Measurements from ENCODE around the gene SFT2D1.

SFT2D1 gene

GRCh38 chr6:166282394-166283032 is 59.8 kb downstream of the SFT2D1 start:
- H3K9me2 ChIP-seq (replicated peaks; ENCODE audit: low read depth, low read length), result no peaks in the 10 kb centered on the region
- no peaks in the 10 kb centered on the region for H3K79me2 ChIP-seq (ENCODE audit: insufficient read depth, low read length)
- H3K36me3 ChIP-seq (ENCODE audit: insufficient read depth, low read length), result no peaks in the 10 kb centered on the region
- no peak overlapping the region for H3K4me2 ChIP-seq (ENCODE audit: low read depth, low read length, poor library complexity, severe bottlenecking)
- no peak overlapping the region for H2AFZ ChIP-seq (ENCODE audit: low read length)
- TF ChIP-seq CTCF (conservative IDR thresholded peaks at IDR 0.05; ENCODE audit: low read length), result no peak
- TF ChIP-seq EZH2phosphoT487 (IDR thresholded peaks at IDR 0.05; ENCODE audit: borderline replicate concordance), result no peak
- no peak overlapping the region for H3K4me3 ChIP-seq (ENCODE audit: low read length, poor library complexity, severe bottlenecking)
- no peaks in the 10 kb centered on the region for H3F3A ChIP-seq (ENCODE audit: low read depth)
- no peak overlapping the region for H3K9ac ChIP-seq (ENCODE audit: low read depth, low read length, poor library complexity, severe bottlenecking)
- H3K9me3 ChIP-seq (ENCODE audit: insufficient read depth, low read depth, low read length), result no peaks in the 10 kb centered on the region
- no peaks in the 10 kb centered on the region for H3K4me1 ChIP-seq (ENCODE audit: insufficient read depth, low read length, poor library complexity, severe bottlenecking)
- H3K27me3 ChIP-seq (ENCODE audit: insufficient read depth, low read length, poor library complexity, severe bottlenecking), result no peaks in the 10 kb centered on the region
- no peaks in the 10 kb centered on the region for H4K20me1 ChIP-seq (ENCODE audit: insufficient read depth, low read length, poor library complexity, severe bottlenecking)

- Histone ChIP-seq H3K9me3 (ENCODE audit: insufficient read depth, low read depth, low read length) (no peaks in the 10 kb centered on the region), H3K27me3 (ENCODE audit: insufficient read depth, low read length, poor library complexity, severe bottlenecking) (no peaks in the 10 kb centered on the region), H3K9ac (ENCODE audit: low read depth, low read length, poor library complexity, severe bottlenecking) (no peak overlapping the region), H2AFZ (ENCODE audit: low read length) (no peak overlapping the region), H3F3A (ENCODE audit: low read depth) (no peaks in the 10 kb centered on the region), H3K79me2 (ENCODE audit: insufficient read depth, low read length) (no peaks in the 10 kb centered on the region), H3K4me2 (ENCODE audit: low read depth, low read length, poor library complexity, severe bottlenecking) (no peak overlapping the region), H3K4me1 (ENCODE audit: insufficient read depth, low read length, poor library complexity, severe bottlenecking) (no peaks in the 10 kb centered on the region), H3K9me2 (replicated peaks; ENCODE audit: low read depth, low read length) (no peaks in the 10 kb centered on the region), H4K20me1 (ENCODE audit: insufficient read depth, low read length, poor library complexity, severe bottlenecking) (no peaks in the 10 kb centered on the region), H3K36me3 (ENCODE audit: insufficient read depth, low read length) (no peaks in the 10 kb centered on the region), H3K4me3 (ENCODE audit: low read length, poor library complexity, severe bottlenecking) (no peak overlapping the region)
- TF ChIP-seq EZH2phosphoT487 (IDR thresholded peaks at IDR 0.05; ENCODE audit: borderline replicate concordance), result no peak
- no peak for TF ChIP-seq CTCF (conservative IDR thresholded peaks at IDR 0.05; ENCODE audit: low read length)
Observed at GRCh38 chr6:166281104-166281503, 61.2 kb downstream of the SFT2D1 start.

GRCh38 chr6:166279393-166279679 is 63.0 kb downstream of the SFT2D1 start:
- no peaks in the 10 kb centered on the region for H3K79me2 ChIP-seq (ENCODE audit: insufficient read depth, low read length)
- no peaks in the 10 kb centered on the region for H3K36me3 ChIP-seq (ENCODE audit: insufficient read depth, low read length)
- no peaks in the 10 kb centered on the region for H3K27me3 ChIP-seq (ENCODE audit: insufficient read depth, low read length, poor library complexity, severe bottlenecking)
- no peaks in the 10 kb centered on the region for H3F3A ChIP-seq (ENCODE audit: low read depth)
- no peak overlapping the region for H3K4me2 ChIP-seq (ENCODE audit: low read depth, low read length, poor library complexity, severe bottlenecking)
- H3K4me3 ChIP-seq (ENCODE audit: low read length, poor library complexity, severe bottlenecking), result no peak overlapping the region
- H2AFZ ChIP-seq (ENCODE audit: low read length), result no peak overlapping the region
- H3K9ac ChIP-seq (ENCODE audit: low read depth, low read length, poor library complexity, severe bottlenecking), result no peak overlapping the region
- H3K9me3 ChIP-seq (ENCODE audit: insufficient read depth, low read depth, low read length), result no peaks in the 10 kb centered on the region
- no peaks in the 10 kb centered on the region for H4K20me1 ChIP-seq (ENCODE audit: insufficient read depth, low read length, poor library complexity, severe bottlenecking)
- no peak for TF ChIP-seq EZH2phosphoT487 (IDR thresholded peaks at IDR 0.05; ENCODE audit: borderline replicate concordance)
- no peak for TF ChIP-seq CTCF (conservative IDR thresholded peaks at IDR 0.05; ENCODE audit: low read length)
- H3K4me1 ChIP-seq (ENCODE audit: insufficient read depth, low read length, poor library complexity, severe bottlenecking), result peaks cover 12% of the 10 kb centered on the region
- no peaks in the 10 kb centered on the region for H3K9me2 ChIP-seq (replicated peaks; ENCODE audit: low read depth, low read length)
